Suprapubic skin (tissue), 3 donors: ENCODE data around the gene DSCAM.

Experiments
- EP300 ChIP-seq: sonication (generic); formaldehyde crosslinking; IDR thresholded peaks from one replicate; pipeline ENCODE4 v1.6.1; 2017; ENCODE audit warnings: antibody characterized with exemption
- POLR2A ChIP-seq, 2 donors: fragments of 450-650 bp; IDR thresholded peaks; one replicate each; pipeline ENCODE4 v1.6.1; 2017; ENCODE audit warnings: antibody characterized with exemption in 2 of 2, mild to moderate bottlenecking in 2 of 2, moderate library complexity in 2 of 2
- TF ChIP-seq, protein P1 (sequence below), 2 donors: fragments of 200-600 bp in 1 of 2; fragments of 450-650 bp in 1 of 2; sonication (generic) in 1 of 2; IDR thresholded peaks; one replicate each; pipeline ENCODE4 v1.5.1; 2016 to 2019; ENCODE audit warnings: antibody characterized with exemption in 2 of 2, mild to moderate bottlenecking in 1 of 2, moderate library complexity in 1 of 2

- TF ChIP-seq, protein P1, sequence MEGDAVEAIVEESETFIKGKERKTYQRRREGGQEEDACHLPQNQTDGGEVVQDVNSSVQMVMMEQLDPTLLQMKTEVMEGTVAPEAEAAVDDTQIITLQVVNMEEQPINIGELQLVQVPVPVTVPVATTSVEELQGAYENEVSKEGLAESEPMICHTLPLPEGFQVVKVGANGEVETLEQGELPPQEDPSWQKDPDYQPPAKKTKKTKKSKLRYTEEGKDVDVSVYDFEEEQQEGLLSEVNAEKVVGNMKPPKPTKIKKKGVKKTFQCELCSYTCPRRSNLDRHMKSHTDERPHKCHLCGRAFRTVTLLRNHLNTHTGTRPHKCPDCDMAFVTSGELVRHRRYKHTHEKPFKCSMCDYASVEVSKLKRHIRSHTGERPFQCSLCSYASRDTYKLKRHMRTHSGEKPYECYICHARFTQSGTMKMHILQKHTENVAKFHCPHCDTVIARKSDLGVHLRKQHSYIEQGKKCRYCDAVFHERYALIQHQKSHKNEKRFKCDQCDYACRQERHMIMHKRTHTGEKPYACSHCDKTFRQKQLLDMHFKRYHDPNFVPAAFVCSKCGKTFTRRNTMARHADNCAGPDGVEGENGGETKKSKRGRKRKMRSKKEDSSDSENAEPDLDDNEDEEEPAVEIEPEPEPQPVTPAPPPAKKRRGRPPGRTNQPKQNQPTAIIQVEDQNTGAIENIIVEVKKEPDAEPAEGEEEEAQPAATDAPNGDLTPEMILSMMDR (IDR thresholded peaks at IDR 0.05): no peak
- no peak for TF ChIP-seq EP300
- TF ChIP-seq POLR2A (IDR thresholded peaks at IDR 0.05): no peak
Measured at GRCh38 chr21:40587736-40588346, 259.1 kb downstream of the DSCAM start.
